GM23338 (cell line): ENCODE results near the gene STK16. TPM values are rescaled to one million over a fixed set of nuclear protein-coding genes. Genes with fewer than 3 reads are reported as not detected.
A peak's percentile ranks its signal among the peaks of the same experiment; 100 is the strongest.
"Not testable (repeated sequence)": the region's sequence is repeated elsewhere in the genome, so short reads cannot be mapped to it uniquely, and the experiment has no call there.

Source experiments
- ATAC-seq: fragments of 200-7000 bp; cut with Tn5 transposase; 3 replicates; pipeline ENCODE4 v1.9.1; 2020
- DNase-seq: peaks from one replicate; pipeline ENCODE4 v3.0.0-alpha.2; 2015; ENCODE audit warnings: low spot score
- H2AFZ ChIP-seq: fragments of 200-600 bp; sonication (generic); 2 replicates; pipeline ENCODE4 v1.8.0; 2016; ENCODE audit warnings: antibody characterized with exemption, mild to moderate bottlenecking, moderate library complexity
- H3F3A ChIP-seq: fragments of 200-600 bp; sonication (generic); replicated peaks from 2 replicates; pipeline ENCODE4 v1.8.0; 2017; ENCODE audit warnings: antibody characterized with exemption, mixed run types, low read depth
- H3K27ac ChIP-seq: fragments of 200-600 bp; sonication (generic); 2 replicates; pipeline ENCODE4 v1.6.1; 2016; ENCODE audit warnings: low read depth
- H3K27me3 ChIP-seq: fragments of 200-600 bp; sonication (generic); 2 replicates; pipeline ENCODE4 v1.8.0; 2016; ENCODE audit warnings: mild to moderate bottlenecking, mixed run types, moderate library complexity; ENCODE audit not compliant: insufficient read depth
- H3K36me3 ChIP-seq: fragments of 200-600 bp; sonication (generic); 2 replicates; pipeline ENCODE4 v1.8.0; 2016; ENCODE audit warnings: mild to moderate bottlenecking; ENCODE audit not compliant: insufficient read depth
- H3K4me1 ChIP-seq: fragments of 200-600 bp; sonication (generic); 2 replicates; pipeline ENCODE4 v1.8.0; 2016; ENCODE audit warnings: mild to moderate bottlenecking, moderate library complexity; ENCODE audit not compliant: insufficient read depth
- H3K4me2 ChIP-seq: fragments of 200-600 bp; sonication (generic); 2 replicates; pipeline ENCODE4 v1.7.1; 2017; ENCODE audit warnings: mixed run types
- H3K4me3 ChIP-seq: fragments of 200-600 bp; sonication (generic); 2 replicates; pipeline ENCODE4 v1.6.1; 2016; ENCODE audit warnings: mixed run types
- H3K79me2 ChIP-seq: fragments of 200-600 bp; sonication (generic); replicated peaks from 2 replicates; pipeline ENCODE4 v1.8.0; 2017; ENCODE audit warnings: mild to moderate bottlenecking; ENCODE audit not compliant: insufficient read depth
- H3K9me2 ChIP-seq: fragments of 200-600 bp; sonication (generic); 2 replicates; pipeline ENCODE4 v1.8.0; 2017; ENCODE audit not compliant: insufficient read depth
- H4K20me1 ChIP-seq: fragments of 200-600 bp; sonication (generic); replicated peaks from 2 replicates; pipeline ENCODE4 v1.8.0; 2017; ENCODE audit warnings: mild to moderate bottlenecking; ENCODE audit not compliant: insufficient read depth
- H3K27ac Mint-ChIP-seq: 2 replicates; pipeline ENCODE4 v1.8.0; 2020; ENCODE audit warnings: inconsistent platforms, mild to moderate bottlenecking, moderate library complexity, mixed read lengths
- H3K27me3 Mint-ChIP-seq: 3 replicates; pipeline ENCODE4 v1.8.0; 2022; ENCODE audit warnings: low read depth, mild to moderate bottlenecking, moderate library complexity, mixed read lengths, inconsistent platforms; ENCODE audit not compliant: insufficient read depth, poor library complexity
- H3K36me3 Mint-ChIP-seq: 3 replicates; pipeline ENCODE4 v1.8.0; 2021; ENCODE audit warnings: low read depth, mild to moderate bottlenecking, inconsistent platforms, moderate library complexity, mixed read lengths
- H3K4me1 Mint-ChIP-seq: 3 replicates; pipeline ENCODE4 v1.8.0; 2020; ENCODE audit warnings: mild to moderate bottlenecking, inconsistent platforms, mixed read lengths
- H3K4me3 Mint-ChIP-seq: 3 replicates; pipeline ENCODE4 v1.8.0; 2021; ENCODE audit warnings: moderate library complexity, mild to moderate bottlenecking, inconsistent platforms, mixed read lengths
- H3K9me3 Mint-ChIP-seq: 3 replicates; pipeline ENCODE4 v1.8.0; 2020; ENCODE audit warnings: moderate library complexity, mild to moderate bottlenecking, inconsistent platforms, mixed read lengths
- CREB1 ChIP-seq: fragments of 250-450 bp; sonication (Bioruptor Pico); IDR thresholded peaks from 2 replicates; pipeline ENCODE4 v1.5.0; 2020; ENCODE audit warnings: low read depth, mild to moderate bottlenecking, moderate library complexity
- EZH2phosphoT487 ChIP-seq: fragments of 200-600 bp; sonication (generic); IDR thresholded peaks from one replicate; pipeline ENCODE4 v1.8.1; 2018; ENCODE audit warnings: antibody characterized with exemption; ENCODE audit not compliant: unreplicated experiment
- NANOG ChIP-seq: IDR thresholded peaks from 2 replicates; pipeline ENCODE4 v1.6.1; 2016; ENCODE audit warnings: antibody characterized with exemption, borderline replicate concordance
- STAT1 ChIP-seq: IDR thresholded peaks from one replicate; pipeline ENCODE4 v1.6.1; 2016; ENCODE audit warnings: antibody characterized with exemption; ENCODE audit not compliant: unreplicated experiment
- ZNF114 ChIP-seq: fragments of 250-450 bp; sonication (Bioruptor Pico); IDR thresholded peaks from 2 replicates; pipeline ENCODE4 v1.5.0; 2020; ENCODE audit warnings: mild to moderate bottlenecking, moderate library complexity
- ZNF331 ChIP-seq: fragments of 250-450 bp; sonication (Bioruptor Pico); IDR thresholded peaks from 2 replicates; pipeline ENCODE4 v1.5.0; 2020; ENCODE audit warnings: low read depth, mild to moderate bottlenecking, moderate library complexity
- polyA plus RNA-seq: library from polyadenylated mRNA; unstranded; fragments of >200 nt; fragmentation: Nextera tagmentation; extraction: Ambion mirVana; gene quantifications from 2 replicates; pipeline ENCODE4 v1.2.1, GENCODE V29; 2016
- total RNA-seq: library from RNA; depleted of rRNA; stranded (reverse); fragments of >200 nt; shearing (Covaris generic); gene quantifications from 2 replicates; pipeline ENCODE4 v1.2.3, GENCODE V29; 2014
- TF ChIP-seq, protein P1 (sequence below), 2 experiments: fragments of 200-600 bp in 1 of 2; sonication (generic) in 1 of 2; conservative IDR thresholded peaks; 2 replicates each; pipeline versions ENCODE4 v1.5.1 to v1.6.1; 2016 to 2017; ENCODE audit warnings: antibody characterized with exemption in 2 of 2, low read depth in 2 of 2, mild to moderate bottlenecking in 2 of 2, moderate library complexity in 1 of 2
- TF ChIP-seq, protein P2 (sequence below): IDR thresholded peaks from one replicate; pipeline ENCODE4 v1.6.1; 2018; ENCODE audit warnings: antibody characterized with exemption; ENCODE audit not compliant: unreplicated experiment

Gene STK16
- total and polyA plus RNA-seq, 2 experiments from 2014 or later, result 3.1 to 17.0 TPM

DNA sequence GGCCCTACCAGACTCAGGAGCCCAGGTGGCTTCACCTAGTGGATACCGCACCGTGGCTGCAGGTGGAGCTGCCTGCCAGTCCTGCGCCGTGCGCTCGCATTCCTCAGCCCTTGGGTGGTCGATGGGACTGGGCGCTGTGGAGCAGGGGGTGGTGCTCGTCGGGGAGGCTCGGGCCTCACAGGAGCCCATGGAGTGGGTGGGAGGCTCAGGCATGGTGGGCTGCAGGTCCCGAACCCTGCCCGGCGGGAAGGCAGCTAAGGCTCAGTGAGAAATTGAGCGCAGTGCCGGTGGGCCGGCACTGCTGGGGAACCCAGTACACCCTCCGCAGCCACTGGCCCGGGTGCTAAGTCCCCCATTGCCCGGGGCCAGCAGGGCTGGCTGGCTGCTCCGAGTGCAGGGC lies 43.9 kb upstream of the STK16 start:
- not testable (repeated sequence) for H3K36me3 Mint-ChIP-seq, DNase-seq, H3K4me2 ChIP-seq, H3K27ac ChIP-seq, H3F3A ChIP-seq, H3K4me3 ChIP-seq, H3K4me3 Mint-ChIP-seq, ATAC-seq, H3K27ac Mint-ChIP-seq, H3K9me3 Mint-ChIP-seq, H3K27me3 ChIP-seq, H2AFZ ChIP-seq, H3K36me3 ChIP-seq, H3K9me2 ChIP-seq, H3K4me1 ChIP-seq, H3K79me2 ChIP-seq, H4K20me1 ChIP-seq
- H3K4me1 Mint-ChIP-seq, result peaks cover 10% of the 10 kb centered on the region; the same call in 2 of the 3 replicates
- peaks cover 17% of the 10 kb centered on the region for H3K27me3 Mint-ChIP-seq
- TF ChIP-seq, protein P1, sequence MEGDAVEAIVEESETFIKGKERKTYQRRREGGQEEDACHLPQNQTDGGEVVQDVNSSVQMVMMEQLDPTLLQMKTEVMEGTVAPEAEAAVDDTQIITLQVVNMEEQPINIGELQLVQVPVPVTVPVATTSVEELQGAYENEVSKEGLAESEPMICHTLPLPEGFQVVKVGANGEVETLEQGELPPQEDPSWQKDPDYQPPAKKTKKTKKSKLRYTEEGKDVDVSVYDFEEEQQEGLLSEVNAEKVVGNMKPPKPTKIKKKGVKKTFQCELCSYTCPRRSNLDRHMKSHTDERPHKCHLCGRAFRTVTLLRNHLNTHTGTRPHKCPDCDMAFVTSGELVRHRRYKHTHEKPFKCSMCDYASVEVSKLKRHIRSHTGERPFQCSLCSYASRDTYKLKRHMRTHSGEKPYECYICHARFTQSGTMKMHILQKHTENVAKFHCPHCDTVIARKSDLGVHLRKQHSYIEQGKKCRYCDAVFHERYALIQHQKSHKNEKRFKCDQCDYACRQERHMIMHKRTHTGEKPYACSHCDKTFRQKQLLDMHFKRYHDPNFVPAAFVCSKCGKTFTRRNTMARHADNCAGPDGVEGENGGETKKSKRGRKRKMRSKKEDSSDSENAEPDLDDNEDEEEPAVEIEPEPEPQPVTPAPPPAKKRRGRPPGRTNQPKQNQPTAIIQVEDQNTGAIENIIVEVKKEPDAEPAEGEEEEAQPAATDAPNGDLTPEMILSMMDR (conservative IDR thresholded peaks at IDR 0.05; ENCODE audit: low read depth in 2 of 2), result 0 out of 4 replicates have a peak, but pooled peaks of 1 of the 2 experiments have one; percentile 8

DNA sequence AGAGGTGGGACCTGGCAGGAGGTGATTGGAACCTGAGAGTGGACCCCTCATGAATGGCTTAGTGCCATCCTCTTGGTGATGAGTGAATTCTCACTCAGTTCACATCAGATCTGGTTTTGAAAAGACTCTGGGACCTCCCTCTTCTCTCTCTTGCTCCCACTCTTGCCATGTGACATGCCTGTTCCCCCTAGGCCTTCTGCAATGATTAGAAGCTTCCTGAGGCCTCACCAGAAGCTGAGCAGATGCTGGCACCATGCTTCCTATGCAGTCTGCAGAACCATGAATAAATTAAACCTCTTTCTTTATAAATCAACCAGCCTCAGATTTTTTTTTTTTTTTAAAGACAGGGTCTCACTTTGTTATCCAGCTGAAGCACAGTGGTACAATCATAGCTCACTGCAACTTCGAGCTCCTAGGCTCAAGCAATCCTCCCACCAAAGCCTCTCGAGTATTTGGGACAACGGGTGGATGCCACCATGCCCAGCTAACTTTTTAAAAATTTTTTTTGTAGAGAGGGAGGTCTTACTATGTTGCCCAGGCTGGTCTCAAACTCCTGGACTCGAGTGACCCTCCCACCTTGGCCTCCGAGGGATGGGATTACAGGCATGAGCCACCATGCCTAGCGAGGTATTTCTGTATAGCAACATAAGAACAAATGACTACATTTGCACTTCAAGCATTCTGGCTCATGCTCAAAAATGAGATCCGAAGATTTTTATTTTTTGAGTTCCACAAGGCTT lies 40.7 kb upstream of the STK16 start:
- Mint-ChIP-seq H3K4me1 (peaks cover 15% of the 10 kb centered on the region; the same call in 2 of the 3 replicates), H3K9me3 (peaks cover 9% of the 10 kb centered on the region; the same call in 2 of the 3 replicates), H3K36me3 (peaks cover 11% of the 10 kb centered on the region; the same call in 2 of the 3 replicates), H3K27ac (no peak overlapping the region), H3K4me3 (no peak overlapping the region), H3K27me3 (peaks cover 10% of the 10 kb centered on the region)
- no peak overlapping the region for H3K27ac ChIP-seq
- H3F3A ChIP-seq, result peaks cover 15% of the 10 kb centered on the region; the same call in 1 of the 2 replicates
- H3K27me3 ChIP-seq, result no peaks in the 10 kb centered on the region
- ATAC-seq (no peak), DNase-seq (no peak)
- no peak overlapping the region for H3K4me2 ChIP-seq
- peaks cover 15% of the 10 kb centered on the region for H3K4me1 ChIP-seq
- no peak overlapping the region for H2AFZ ChIP-seq
- H3K36me3 ChIP-seq, result no peaks in the 10 kb centered on the region; the same call in 1 of the 2 replicates
- no peaks in the 10 kb centered on the region; the same call in 1 of the 2 replicates for H4K20me1 ChIP-seq
- no peaks in the 10 kb centered on the region for H3K9me2 ChIP-seq
- no peak for TF ChIP-seq ZNF114
- no peak for TF ChIP-seq NANOG
- no peak for TF ChIP-seq CREB1
- no peak overlapping the region for H3K4me3 ChIP-seq
- H3K79me2 ChIP-seq, result no peaks in the 10 kb centered on the region

DNA sequence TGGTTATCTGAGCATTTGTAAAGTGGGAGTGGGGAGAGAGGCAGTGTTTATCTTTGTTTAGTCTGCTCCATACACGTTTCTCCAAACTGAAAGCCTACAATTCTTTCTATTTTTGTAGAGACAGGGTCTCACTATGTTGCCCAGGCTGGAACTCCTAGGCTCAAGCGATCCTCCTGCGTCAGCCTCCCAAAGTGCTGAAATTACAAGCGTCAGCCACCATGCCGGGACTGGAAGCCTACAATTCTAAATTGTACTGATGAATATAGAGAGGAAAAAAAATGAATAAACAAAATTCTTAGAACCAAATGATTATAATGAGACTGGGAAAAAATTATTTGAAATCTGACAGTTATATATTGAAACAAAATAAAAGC lies 40.1 kb upstream of the STK16 start:
- Mint-ChIP-seq H3K27ac (no peak overlapping the region), H3K9me3 (peaks cover 9% of the 10 kb centered on the region; the same call in 2 of the 3 replicates), H3K4me3 (peak overlapping the region; percentile 88; the same call in 1 of the 3 replicates), H3K4me1 (peaks cover 15% of the 10 kb centered on the region; the same call in 2 of the 3 replicates), H3K27me3 (peaks cover 10% of the 10 kb centered on the region), H3K36me3 (peaks cover 16% of the 10 kb centered on the region; the same call in 2 of the 3 replicates)
- H3K9me2 ChIP-seq, result no peaks in the 10 kb centered on the region
- no peaks in the 10 kb centered on the region for H3K27me3 ChIP-seq
- no peak overlapping the region for H3K4me3 ChIP-seq
- H3K4me2 ChIP-seq, result no peak overlapping the region
- H3K27ac ChIP-seq, result no peak overlapping the region
- no peak for ATAC-seq
- peaks cover 15% of the 10 kb centered on the region for H3K4me1 ChIP-seq
- H3F3A ChIP-seq, result peaks cover 15% of the 10 kb centered on the region; the same call in 1 of the 2 replicates
- DNase-seq, result no peak
- TF ChIP-seq, protein P2, sequence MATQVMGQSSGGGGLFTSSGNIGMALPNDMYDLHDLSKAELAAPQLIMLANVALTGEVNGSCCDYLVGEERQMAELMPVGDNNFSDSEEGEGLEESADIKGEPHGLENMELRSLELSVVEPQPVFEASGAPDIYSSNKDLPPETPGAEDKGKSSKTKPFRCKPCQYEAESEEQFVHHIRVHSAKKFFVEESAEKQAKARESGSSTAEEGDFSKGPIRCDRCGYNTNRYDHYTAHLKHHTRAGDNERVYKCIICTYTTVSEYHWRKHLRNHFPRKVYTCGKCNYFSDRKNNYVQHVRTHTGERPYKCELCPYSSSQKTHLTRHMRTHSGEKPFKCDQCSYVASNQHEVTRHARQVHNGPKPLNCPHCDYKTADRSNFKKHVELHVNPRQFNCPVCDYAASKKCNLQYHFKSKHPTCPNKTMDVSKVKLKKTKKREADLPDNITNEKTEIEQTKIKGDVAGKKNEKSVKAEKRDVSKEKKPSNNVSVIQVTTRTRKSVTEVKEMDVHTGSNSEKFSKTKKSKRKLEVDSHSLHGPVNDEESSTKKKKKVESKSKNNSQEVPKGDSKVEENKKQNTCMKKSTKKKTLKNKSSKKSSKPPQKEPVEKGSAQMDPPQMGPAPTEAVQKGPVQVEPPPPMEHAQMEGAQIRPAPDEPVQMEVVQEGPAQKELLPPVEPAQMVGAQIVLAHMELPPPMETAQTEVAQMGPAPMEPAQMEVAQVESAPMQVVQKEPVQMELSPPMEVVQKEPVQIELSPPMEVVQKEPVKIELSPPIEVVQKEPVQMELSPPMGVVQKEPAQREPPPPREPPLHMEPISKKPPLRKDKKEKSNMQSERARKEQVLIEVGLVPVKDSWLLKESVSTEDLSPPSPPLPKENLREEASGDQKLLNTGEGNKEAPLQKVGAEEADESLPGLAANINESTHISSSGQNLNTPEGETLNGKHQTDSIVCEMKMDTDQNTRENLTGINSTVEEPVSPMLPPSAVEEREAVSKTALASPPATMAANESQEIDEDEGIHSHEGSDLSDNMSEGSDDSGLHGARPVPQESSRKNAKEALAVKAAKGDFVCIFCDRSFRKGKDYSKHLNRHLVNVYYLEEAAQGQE, result no peak
- TF ChIP-seq EZH2phosphoT487, result no peak
- no peak for TF ChIP-seq STAT1
- no peak for TF ChIP-seq ZNF331
- no peak for TF ChIP-seq NANOG
- H3K36me3 ChIP-seq, result no peaks in the 10 kb centered on the region; the same call in 1 of the 2 replicates
- no peaks in the 10 kb centered on the region for H3K79me2 ChIP-seq
- H2AFZ ChIP-seq, result no peak overlapping the region
- no peaks in the 10 kb centered on the region; the same call in 1 of the 2 replicates for H4K20me1 ChIP-seq
